HepG2 (cell line): ENCODE data around the gene COX6A2. TPM values are rescaled to one million over a fixed set of nuclear protein-coding genes. Genes with fewer than 3 reads are reported as not detected.

Experiments
- ATF2 ChIP-seq: sonication (generic); formaldehyde crosslinking; IDR thresholded peaks from 2 replicates; pipeline ENCODE4 v1.4.0; 2020; ENCODE audit warnings: missing genetic modification reagents
- BCL6 ChIP-seq: IDR thresholded peaks from 2 replicates; pipeline ENCODE4 v1.6.1; 2016; ENCODE audit warnings: missing genetic modification reagents, missing compliant biosample characterization
- CEBPB ChIP-seq: IDR thresholded peaks from 2 replicates; pipeline ENCODE4 v1.6.1; 2011; ENCODE audit warnings: low read depth, low read length, improper control_type of control experiment, borderline replicate concordance
- CEBPG ChIP-seq: IDR thresholded peaks from 2 replicates; pipeline ENCODE4 v1.6.1; 2016
- ELK4 ChIP-seq: sonication (generic); formaldehyde crosslinking; IDR thresholded peaks from 2 replicates; pipeline ENCODE4 v1.9.0; 2021; ENCODE audit warnings: missing genetic modification reagents, borderline replicate concordance
- GABPB1 ChIP-seq: IDR thresholded peaks from 2 replicates; pipeline ENCODE4 v1.6.1; 2016; ENCODE audit warnings: mild to moderate bottlenecking, missing genetic modification reagents, moderate library complexity, missing compliant biosample characterization
- HCFC1 ChIP-seq: fragments of 150-350 bp; IDR thresholded peaks from 2 replicates; pipeline ENCODE4 v1.6.1; 2014; ENCODE audit warnings: low read depth, low read length
- HMGA1 ChIP-seq: sonication (generic); formaldehyde crosslinking; conservative IDR thresholded peaks from 2 replicates; pipeline ENCODE4 v1.4.0; 2020; ENCODE audit warnings: missing genetic modification reagents
- HNF1B ChIP-seq: sonication (generic); formaldehyde crosslinking; IDR thresholded peaks from 2 replicates; pipeline ENCODE4 v1.5.1; 2020; ENCODE audit warnings: mild to moderate bottlenecking, moderate library complexity, missing genetic modification reagents
- HOXA3 ChIP-seq: sonication (generic); formaldehyde crosslinking; IDR thresholded peaks from 2 replicates; pipeline ENCODE4 v1.5.0; 2020; ENCODE audit warnings: missing genetic modification reagents
- MAX ChIP-seq: IDR thresholded peaks from 2 replicates; pipeline ENCODE4 v1.6.1; 2012; ENCODE audit warnings: inconsistent platforms
- MEIS2 ChIP-seq: sonication (generic); formaldehyde crosslinking; IDR thresholded peaks from 2 replicates; pipeline ENCODE4 v1.9.0; 2021; ENCODE audit warnings: mild to moderate bottlenecking, missing genetic modification reagents
- MIER2 ChIP-seq: IDR thresholded peaks from 2 replicates; pipeline ENCODE4 v1.6.1; 2016; ENCODE audit warnings: missing biosample characterization, missing genetic modification reagents
- MLLT10 ChIP-seq: sonication (generic); formaldehyde crosslinking; IDR thresholded peaks from 2 replicates; pipeline ENCODE4 v1.4.0; 2020; ENCODE audit warnings: missing genetic modification reagents
- PHF21A ChIP-seq: sonication (generic); formaldehyde crosslinking; IDR thresholded peaks from 2 replicates; pipeline ENCODE4 v1.5.0; 2020; ENCODE audit warnings: mild to moderate bottlenecking, missing genetic modification reagents
- SMC3 ChIP-seq: IDR thresholded peaks from 2 replicates; pipeline ENCODE4 v1.6.1; 2011; ENCODE audit warnings: low read length, improper control_type of control experiment
- XRCC5 ChIP-seq: fragments of 200-400 bp; formaldehyde crosslinking; optimal IDR thresholded peaks from 2 replicates; pipeline ENCODE3; 2017; ENCODE audit warnings: mild to moderate bottlenecking, low read length
- ZGPAT ChIP-seq: IDR thresholded peaks from 2 replicates; pipeline ENCODE4 v1.6.1; 2016; ENCODE audit warnings: mild to moderate bottlenecking
- ZMAT5 ChIP-seq: sonication (generic); formaldehyde crosslinking; IDR thresholded peaks from 2 replicates; pipeline ENCODE4 v1.5.0; 2020; ENCODE audit warnings: mild to moderate bottlenecking, low read depth, missing genetic modification reagents, borderline replicate concordance
- ZNF3 ChIP-seq: IDR thresholded peaks from 2 replicates; pipeline ENCODE4 v1.7.0; 2017; ENCODE audit warnings: inconsistent platforms
- ZNF33B ChIP-seq: sonication (generic); formaldehyde crosslinking; IDR thresholded peaks from 2 replicates; pipeline ENCODE4 v1.5.1; 2020; ENCODE audit warnings: mild to moderate bottlenecking, missing genetic modification reagents
- ZNF768 ChIP-seq: sonication (generic); formaldehyde crosslinking; IDR thresholded peaks from 2 replicates; pipeline ENCODE4 v1.4.0; 2020; ENCODE audit warnings: missing genetic modification reagents
- ZSCAN21 ChIP-seq: sonication (generic); formaldehyde crosslinking; IDR thresholded peaks from 2 replicates; pipeline ENCODE4 v1.8.0; 2022; ENCODE audit warnings: mild to moderate bottlenecking, missing genetic modification reagents, moderate library complexity, borderline replicate concordance
- polyA plus RNA-seq, 8 experiments: library from polyadenylated mRNA; depleted of rRNA in 3 of 8; stranded (reverse) in 7 of 8; unstranded in 1 of 8; fragments of >200 nt; fragmentation: Illumina TruSeq in 4 of 8; extraction: Trizol in 4 of 8; gene quantifications; 2 replicates each; pipeline versions ENCODE4 v1.2.1 to v1.2.3, GENCODE V29; 2011 to 2016; ENCODE audit warnings: low read depth in 4 of 8, missing spikeins in 1 of 8, mixed read lengths in 1 of 8; ENCODE audit not compliant: insufficient read depth in 1 of 8
- total RNA-seq, 5 experiments: library from RNA; depleted of rRNA; stranded (reverse); fragments of >200 nt; fragmentation: Illumina TruSeq; extraction: Trizol; gene quantifications; 2 replicates each; pipeline ENCODE4 v1.2.3, GENCODE V29; 2016; ENCODE audit warnings: low read depth in 1 of 5

Gene COX6A2
- total and polyA plus RNA-seq, 2 of the 13 experiments (the other 11 are each of a cell fraction or from before 2014, with no cell fraction given), result not detected

- TF ChIP-seq SMC3 (peak; percentile 53; the same call in 1 of the 2 replicates), GABPB1 (CRISPR knock-in tag) (peak; percentile 31; the same call in 1 of the 2 replicates), MIER2 (CRISPR knock-in tag) (0 out of 2 replicates have a peak, but pooled peaks have one; percentile 33), ZNF768 (CRISPR knock-in tag) (peak; percentile 70; the same call in 1 of the 2 replicates), ELK4 (CRISPR knock-in tag) (no peak), MAX (peak; percentile 27; the same call in 1 of the 2 replicates), ZNF33B (CRISPR knock-in tag) (no peak), BCL6 (CRISPR knock-in tag) (0 out of 2 replicates have a peak, but pooled peaks have one; percentile 28), ATF2 (CRISPR knock-in tag) (peak; percentile 54; the same call in 1 of the 2 replicates), MLLT10 (CRISPR knock-in tag) (no peak), ZNF3 (CRISPR knock-in tag) (no peak), ZMAT5 (no peak), CEBPG (CRISPR knock-in tag) (peak; percentile 93), XRCC5 (peak; percentile 93), PHF21A (CRISPR knock-in tag) (no peak), MEIS2 (peak; percentile 49; the same call in 1 of the 2 replicates), HCFC1 (0 out of 2 replicates have a peak, but pooled peaks have one; percentile 16), HMGA1 (CRISPR knock-in tag) (no peak), HNF1B (0 out of 2 replicates have a peak, but pooled peaks have one; percentile 17), HOXA3 (CRISPR knock-in tag) (0 out of 2 replicates have a peak, but pooled peaks have one; percentile 18), ZGPAT (CRISPR knock-in tag) (0 out of 2 replicates have a peak, but pooled peaks have one; percentile 24), CEBPB (peak; percentile 91), ZSCAN21 (CRISPR knock-in tag) (peak; percentile 46; the same call in 1 of the 2 replicates)
Measured at GRCh38 chr16:31382485-31383161, 45.5 kb downstream of the COX6A2 start (continued).
